BLaER1 treated with 17β-estradiol and CSF1 and Interleukin-3, amounts not matched to agents 10 nM and 100 nM (cell line): Measurements from ENCODE around the gene HINFP.

Experiments
- H3K27ac ChIP-seq, 11 experiments: shearing (Covaris generic); formaldehyde crosslinking; 2 replicates each; pipeline ENCODE4 v1.8.1; 2022
- H3K27me3 ChIP-seq, 11 experiments: shearing (Covaris generic); formaldehyde crosslinking; 2 replicates each; pipeline ENCODE4 v1.8.1; 2022
- H3K36me3 ChIP-seq, 11 experiments: shearing (Covaris generic); formaldehyde crosslinking; 2 replicates each; pipeline ENCODE4 v1.8.1; 2022
- H3K4me1 ChIP-seq, 10 experiments: shearing (Covaris generic); formaldehyde crosslinking; 2 replicates each; pipeline ENCODE4 v1.8.1; 2022
- H3K4me2 ChIP-seq, 11 experiments: shearing (Covaris generic); formaldehyde crosslinking; 2 replicates each; pipeline ENCODE4 v1.8.1; 2022
- H3K4me3 ChIP-seq, 10 experiments: shearing (Covaris generic); formaldehyde crosslinking; 2 replicates each; pipeline ENCODE4 v1.8.1; 2022
- H3K9ac ChIP-seq, 11 experiments: shearing (Covaris generic); formaldehyde crosslinking; 2 replicates each; pipeline ENCODE4 v1.8.1; 2022
- H3K9me3 ChIP-seq, 11 experiments: shearing (Covaris generic); formaldehyde crosslinking; replicated peaks in 1 of 11; 2 replicates each; pipeline ENCODE4 v1.8.1; 2022
- H4K20me1 ChIP-seq, 11 experiments: shearing (Covaris generic); formaldehyde crosslinking; 2 replicates each; pipeline ENCODE4 v1.8.1; 2022
- Cebpa-rat ChIP-seq, 11 experiments: shearing (Covaris generic); IDR thresholded peaks; 2 replicates each; pipeline ENCODE4 v1.8.1; 2022

Gene HINFP

GRCh38 chr11:119103793-119104192, 17.6 kb upstream of the HINFP start:
- TF ChIP-seq Cebpa-rat (IDR thresholded peaks at IDR 0.05): no peak
- Histone ChIP-seq H3K27me3 (no peaks in the 10 kb centered on the region), H3K9ac (peak overlapping the region in 4 of 11 experiments; percentile 5 to 37 (median 28); a peak in 4 of 22 replicates), H3K4me1 (peaks cover 67 to 77% (median 74%) of the 10 kb centered on the region in 10 experiments), H3K4me2 (peak overlapping the region; percentile 93 to 100 (median 99); a peak in 19 of 22 replicates), H3K9me3 (no peaks in the 10 kb centered on the region), H3K36me3 (peaks cover 0 to 4% (median 2%) of the 10 kb centered on the region in 11 experiments; a peak in 7 of 22 replicates), H3K4me3 (no peak overlapping the region), H4K20me1 (peaks cover 0 to 15% (median 0%) of the 10 kb centered on the region in 11 experiments; a peak in 5 of 22 replicates), H3K27ac (0 out of 22 replicates have a peak overlapping the region, but pooled peaks of 2 of the 11 experiments have one; percentile 96 to 98)

- Histone ChIP-seq H3K36me3 (peaks cover 12 to 25% (median 21%) of the 10 kb centered on the region in 11 experiments), H4K20me1 (peaks cover 0 to 34% (median 3%) of the 10 kb centered on the region in 11 experiments; a peak in 7 of 22 replicates), H3K9ac (peak within 1 kb of the TSS; percentile 81 to 89 (median 86)), H3K27me3 (no peaks in the 10 kb centered on the region), H3K27ac (peak within 1 kb of the TSS; percentile 61 to 88 (median 77)), H3K4me3 (peak within 1 kb of the TSS; percentile 88 to 97 (median 92)), H3K4me2 (peak within 1 kb of the TSS; percentile 82 to 100 (median 97)), H3K4me1 (peaks cover 65 to 82% (median 74%) of the 10 kb centered on the region in 10 experiments), H3K9me3 (no peaks in the 10 kb centered on the region)
- no peak for TF ChIP-seq Cebpa-rat (IDR thresholded peaks at IDR 0.05)
Measured at GRCh38 chr11:119106564-119107537, 14.5 kb upstream of the HINFP start, which contains the start of gene C2CD2L. Gene C2CD2L (plus strand): TSS chr11:119107344. CDS start chr11:119107742, 398 bp downstream.

- H4K20me1 ChIP-seq: peaks cover 0 to 34% (median 3%) of the 10 kb centered on the region in 11 experiments; a peak in 7 of 22 replicates
- H3K27me3 ChIP-seq: no peaks in the 10 kb centered on the region
- H3K4me1 ChIP-seq: peaks cover 63 to 79% (median 72%) of the 10 kb centered on the region in 10 experiments
- peak overlapping the region; percentile 61 to 88 (median 75) for H3K27ac ChIP-seq
- TF ChIP-seq Cebpa-rat (IDR thresholded peaks at IDR 0.05): no peak
- peak overlapping the region; percentile 82 to 100 (median 97) for H3K4me2 ChIP-seq
- no peaks in the 10 kb centered on the region for H3K9me3 ChIP-seq
- H3K9ac ChIP-seq: peak overlapping the region; percentile 81 to 89 (median 86)
- peaks cover 20 to 33% (median 29%) of the 10 kb centered on the region in 11 experiments for H3K36me3 ChIP-seq
- H3K4me3 ChIP-seq: peak overlapping the region; percentile 88 to 97 (median 92)
Measured at GRCh38 chr11:119107538-119108145, 13.7 kb upstream of the HINFP start.

GRCh38 chr11:119108146-119108856, 13.1 kb upstream of the HINFP start:
- peak overlapping the region; percentile 81 to 89 (median 86) for H3K9ac ChIP-seq
- TF ChIP-seq Cebpa-rat (IDR thresholded peaks at IDR 0.05): no peak
- H3K27me3 ChIP-seq: no peaks in the 10 kb centered on the region
- H3K4me2 ChIP-seq: peak overlapping the region; percentile 82 to 100 (median 97)
- H4K20me1 ChIP-seq: peaks cover 0 to 34% (median 3%) of the 10 kb centered on the region in 11 experiments; a peak in 7 of 22 replicates
- peaks cover 56 to 72% (median 65%) of the 10 kb centered on the region in 10 experiments for H3K4me1 ChIP-seq
- H3K9me3 ChIP-seq: no peaks in the 10 kb centered on the region
- H3K27ac ChIP-seq: peak overlapping the region; percentile 61 to 88 (median 75); a peak in 20 of 22 replicates
- H3K4me3 ChIP-seq: peak overlapping the region; percentile 88 to 97 (median 92)
- peaks cover 27 to 39% (median 35%) of the 10 kb centered on the region in 11 experiments for H3K36me3 ChIP-seq

GRCh38 chr11:119108857-119109221, 12.5 kb upstream of the HINFP start:
- H3K27me3 ChIP-seq: no peaks in the 10 kb centered on the region
- H3K27ac ChIP-seq: peak overlapping the region in 1 of 11 experiments; percentile 1; a peak in 1 of 22 replicates
- H3K36me3 ChIP-seq: peaks cover 32 to 45% (median 41%) of the 10 kb centered on the region in 11 experiments
- H3K9ac ChIP-seq: peak overlapping the region in 7 of 11 experiments; percentile 83 to 89 (median 86); a peak in 6 of 22 replicates
- peaks cover 0 to 34% (median 3%) of the 10 kb centered on the region in 11 experiments; a peak in 7 of 22 replicates for H4K20me1 ChIP-seq
- peak overlapping the region; percentile 88 to 97 (median 92) for H3K4me3 ChIP-seq
- peak overlapping the region; percentile 82 to 100 (median 97) for H3K4me2 ChIP-seq
- no peaks in the 10 kb centered on the region for H3K9me3 ChIP-seq
- TF ChIP-seq Cebpa-rat (IDR thresholded peaks at IDR 0.05): no peak
- peaks cover 51 to 67% (median 60%) of the 10 kb centered on the region in 10 experiments for H3K4me1 ChIP-seq

GRCh38 chr11:119109843-119110242, 11.5 kb upstream of the HINFP start:
- Histone ChIP-seq H3K4me1 (peaks cover 41 to 61% (median 52%) of the 10 kb centered on the region in 10 experiments), H3K27ac (no peak overlapping the region), H3K4me2 (peak overlapping the region; percentile 82 to 100 (median 97); a peak in 14 of 22 replicates), H4K20me1 (peaks cover 0 to 34% (median 3%) of the 10 kb centered on the region in 11 experiments; a peak in 7 of 22 replicates), H3K27me3 (no peaks in the 10 kb centered on the region), H3K9me3 (no peaks in the 10 kb centered on the region), H3K4me3 (no peak overlapping the region), H3K36me3 (peaks cover 42 to 55% (median 51%) of the 10 kb centered on the region in 11 experiments), H3K9ac (no peak overlapping the region; a peak in 1 of 22 replicates)
- no peak for TF ChIP-seq Cebpa-rat (IDR thresholded peaks at IDR 0.05)

- peaks cover 0 to 34% (median 3%) of the 10 kb centered on the region in 11 experiments; a peak in 7 of 22 replicates for H4K20me1 ChIP-seq
- TF ChIP-seq Cebpa-rat (IDR thresholded peaks at IDR 0.05): no peak
- peak overlapping the region in 4 of 11 experiments; percentile 91 to 100 (median 96); a peak in 6 of 22 replicates for H3K4me2 ChIP-seq
- H3K4me1 ChIP-seq: peaks cover 37 to 61% (median 50%) of the 10 kb centered on the region in 10 experiments
- no peaks in the 10 kb centered on the region for H3K27me3 ChIP-seq
- no peaks in the 10 kb centered on the region for H3K9me3 ChIP-seq
- no peak overlapping the region for H3K9ac ChIP-seq
- H3K27ac ChIP-seq: no peak overlapping the region
- H3K36me3 ChIP-seq: peaks cover 46 to 61% (median 57%) of the 10 kb centered on the region in 11 experiments
- H3K4me3 ChIP-seq: no peak overlapping the region
Measured at GRCh38 chr11:119110439-119110838, 10.9 kb upstream of the HINFP start.
